Aorta (tissue), 5 donors: ENCODE data around the gene TIMP4. TPM values are rescaled to one million over a fixed set of nuclear protein-coding genes. Genes with fewer than 3 reads are reported as not detected.

Source experiments
- ATAC-seq: fragments of 200-7000 bp; cut with Tn5 transposase; one replicate; pipeline ENCODE4 v1.9.1; 2022; ENCODE audit warnings: moderate library complexity; ENCODE audit not compliant: low FRiP score
- DNase-seq, 2 donors: peaks; one replicate each; pipeline ENCODE4 v3.0.0-alpha.2; 2020
- H3K27ac ChIP-seq, 2 donors: one replicate each; pipeline ENCODE4 v1.5.1; 2013; ENCODE audit warnings: low read length in 2 of 2, mild to moderate bottlenecking in 2 of 2, moderate library complexity in 2 of 2, control low read depth in 1 of 2, inconsistent platforms in 1 of 2, low read depth in 1 of 2
- H3K27me3 ChIP-seq, 2 donors: one replicate each; pipeline ENCODE4 v1.6.1; 2013; ENCODE audit warnings: control low read depth in 1 of 2, low read length in 1 of 2, mild to moderate bottlenecking in 1 of 2, moderate library complexity in 1 of 2; ENCODE audit not compliant: insufficient read depth in 2 of 2, control insufficient read depth in 1 of 2
- H3K36me3 ChIP-seq, 2 donors: one replicate each; pipeline ENCODE4 v1.6.1; 2013; ENCODE audit warnings: control low read depth in 1 of 2, low read length in 1 of 2, mild to moderate bottlenecking in 1 of 2; ENCODE audit not compliant: insufficient read depth in 2 of 2, control insufficient read depth in 1 of 2
- H3K4me1 ChIP-seq, 2 donors: one replicate each; pipeline ENCODE4 v1.6.1; 2013; ENCODE audit warnings: low read length in 2 of 2, control low read depth in 1 of 2, mild to moderate bottlenecking in 1 of 2, moderate library complexity in 1 of 2; ENCODE audit not compliant: insufficient read depth in 2 of 2, control insufficient read depth in 1 of 2
- H3K4me3 ChIP-seq, 2 donors: one replicate each; pipeline ENCODE4 v1.5.1; 2013; ENCODE audit warnings: low read length in 2 of 2, control low read depth in 1 of 2, mild to moderate bottlenecking in 1 of 2
- H3K9me3 ChIP-seq: one replicate; pipeline ENCODE4 v1.6.1; 2013; ENCODE audit warnings: mild to moderate bottlenecking, low read length; ENCODE audit not compliant: control insufficient read depth
- WGBS, 2 donors: extraction: QIAGEN DNeasy Blood & Tissue Kit; methylation state at CpG; one replicate each; pipeline ENCODE4 v1.1.7; 2013; 5-methylcytosine and 5-hydroxymethylcytosine counted together
- intact Hi-C, 2 donors: fragments of 100-400 bp; cut with DNase I; formaldehyde crosslinking; loops; one replicate each; pipeline versions ENCODE4 v1.14.2 to v1.15.0; 2022
- polyA plus RNA-seq, 2 donors: library from polyadenylated mRNA; stranded (reverse); fragments of 200-250 nt; gene quantifications; one replicate each; pipeline ENCODE4 v1.2.3, GENCODE V29; 2013
- total RNA-seq, 2 donors: library from RNA; stranded (reverse); fragmentation: NEBNext Ultra II Directional; extraction: Animal tissue kit (Norgen Biotek cat#: 25700); gene quantifications; one replicate each; pipeline ENCODE4 v1.2.1, GENCODE V29; 2021
- donor health status: healthy with polysubstance abuse.
- donor health status: Bipolar disorder and iron deficiency.
- donor health status: DM: no; HTN: no; CAD: no.
- donor health status: DM: no; HTN: no; CAD: no.
- donor health status: DM: yes; HTN: yes; CAD: no.

The TIMP4 gene
- total and polyA plus RNA-seq, 4 donors: 8.3 to 80.1 (median 46.2) TPM

DNA sequence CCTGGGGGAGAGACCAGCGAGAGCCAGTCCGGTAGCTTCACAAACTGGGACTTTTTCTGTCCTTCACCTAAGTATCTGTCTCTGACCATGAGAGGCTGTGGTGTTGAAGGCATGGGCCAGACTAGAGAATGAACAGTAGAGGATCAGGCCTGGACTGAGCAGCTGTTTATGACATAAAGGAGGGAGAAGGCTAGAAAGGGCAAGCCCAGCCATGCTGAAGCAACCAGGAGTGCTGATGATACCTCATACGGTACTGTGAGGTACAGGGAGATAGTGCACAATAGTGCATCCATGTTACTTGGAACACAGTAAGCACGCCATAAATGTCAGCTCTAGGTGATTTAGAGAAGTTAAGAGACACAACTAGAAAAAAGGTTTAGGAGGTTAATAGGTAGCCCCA is 22.6 kb upstream of the TIMP4 start:
- peaks cover 0 to 2% of the 10 kb centered on the region in 2 donors for H3K4me1 ChIP-seq
- no peak overlapping the region for H3K27ac ChIP-seq
- no peak overlapping the region for H3K4me3 ChIP-seq
- intact Hi-C loops: no loop called here
- no peaks in the 10 kb centered on the region for H3K36me3 ChIP-seq
- H3K9me3 ChIP-seq: no peaks in the 10 kb centered on the region
- H3K27me3 ChIP-seq: no peaks in the 10 kb centered on the region
- DNase-seq: no peak
- no peak for ATAC-seq
- WGBS, 2 donors: 97 to 98% methylated on average over 4 of the region's 4 CpGs

DNA sequence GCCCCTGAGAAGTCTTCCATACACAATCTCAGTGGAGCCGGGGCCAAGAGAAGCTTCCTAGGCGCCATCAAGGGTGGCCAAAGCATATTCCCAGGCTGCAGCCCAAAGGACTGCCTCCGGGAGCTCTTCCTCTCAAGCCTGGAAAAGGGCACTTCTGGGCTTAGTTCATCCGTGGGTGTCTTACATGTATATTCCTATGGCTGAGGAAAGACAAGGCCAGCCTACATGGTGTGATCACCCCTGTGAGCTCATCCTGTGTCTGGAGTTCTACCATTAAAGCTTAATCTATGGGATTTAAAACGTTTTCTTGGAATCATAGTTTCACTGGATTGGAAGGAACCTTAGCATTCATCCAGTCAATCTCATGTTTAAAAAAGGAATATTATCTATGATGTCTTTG is 21.9 kb upstream of the TIMP4 start:
- DNase-seq (no peak), ATAC-seq (no peak)
- Histone ChIP-seq H3K27me3 (no peaks in the 10 kb centered on the region), H3K4me3 (no peak overlapping the region), H3K36me3 (no peaks in the 10 kb centered on the region), H3K4me1 (peaks cover 0 to 2% of the 10 kb centered on the region in 2 donors), H3K27ac (peak overlapping the region in 1 of 2 donors; percentile 61), H3K9me3 (no peaks in the 10 kb centered on the region)
- 52 to 76% methylated on average over 5 of the region's 5 CpGs for WGBS, 2 donors
- intact Hi-C loops: no loop called here

DNA sequence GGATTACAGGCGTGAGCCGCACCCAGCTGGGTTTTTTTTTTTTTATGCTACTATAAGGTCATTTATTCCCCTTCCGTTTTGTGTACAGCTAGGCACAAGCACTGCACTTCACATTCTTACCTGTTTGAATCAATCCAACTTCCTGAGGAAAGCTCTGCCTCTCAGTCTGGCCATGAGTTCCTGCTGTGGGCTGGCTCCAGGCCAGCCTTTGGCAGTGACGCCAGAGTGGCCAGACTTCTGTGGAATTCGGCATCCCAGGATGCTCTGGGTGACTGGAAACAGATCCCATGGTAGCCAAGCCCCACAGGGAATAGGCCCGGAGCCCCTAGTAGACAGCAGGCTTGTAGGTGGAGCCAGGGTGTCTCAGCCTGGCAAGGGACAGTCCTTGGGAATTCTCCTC is 21.5 kb upstream of the TIMP4 start:
- WGBS, 2 donors: 30 to 34% methylated on average over 6 of the region's 6 CpGs
- no peaks in the 10 kb centered on the region for H3K9me3 ChIP-seq
- H3K36me3 ChIP-seq: no peaks in the 10 kb centered on the region
- intact Hi-C loops: no loop called here
- no peak overlapping the region for H3K4me3 ChIP-seq
- peak; percentile 71 for ATAC-seq
- H3K4me1 ChIP-seq: peaks cover 0 to 2% of the 10 kb centered on the region in 2 donors
- peak overlapping the region in 1 of 2 donors; percentile 61 for H3K27ac ChIP-seq
- no peaks in the 10 kb centered on the region for H3K27me3 ChIP-seq
- DNase-seq: peak; percentile 85 to 91

DNA sequence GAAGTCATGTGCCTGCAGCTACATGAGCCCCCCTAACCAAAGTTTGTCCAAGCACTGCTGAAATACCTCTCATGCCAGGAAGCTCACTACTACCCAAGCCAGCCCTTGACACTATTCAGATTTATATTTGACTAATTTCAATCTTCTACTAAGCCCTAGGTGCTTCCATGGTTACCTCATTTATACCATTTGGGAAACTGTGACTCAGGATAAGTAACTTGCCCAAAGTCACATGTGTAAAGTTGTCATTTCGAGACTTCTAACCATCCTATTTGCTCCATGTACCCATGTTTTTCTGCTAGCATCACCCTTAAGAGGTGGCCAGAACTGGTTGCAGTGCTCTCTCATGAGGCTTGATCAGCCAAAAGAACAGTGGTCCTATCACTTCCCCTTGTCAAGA is 20.7 kb upstream of the TIMP4 start:
- Histone ChIP-seq H3K27ac (no peak overlapping the region), H3K36me3 (no peaks in the 10 kb centered on the region), H3K4me1 (peaks cover 0 to 2% of the 10 kb centered on the region in 2 donors), H3K27me3 (no peaks in the 10 kb centered on the region), H3K9me3 (no peaks in the 10 kb centered on the region), H3K4me3 (no peak overlapping the region)
- intact Hi-C loops: loop anchor here (5.0 kb wide), 1 partner anchor 303 kb away; the partner anchor contains the start of gene TSEN2 (in 2 of the 2)
- ATAC-seq: no peak
- WGBS, 2 donors: 88 to 97% methylated on average over 1 of the region's 1 CpG
- no peak for DNase-seq

DNA sequence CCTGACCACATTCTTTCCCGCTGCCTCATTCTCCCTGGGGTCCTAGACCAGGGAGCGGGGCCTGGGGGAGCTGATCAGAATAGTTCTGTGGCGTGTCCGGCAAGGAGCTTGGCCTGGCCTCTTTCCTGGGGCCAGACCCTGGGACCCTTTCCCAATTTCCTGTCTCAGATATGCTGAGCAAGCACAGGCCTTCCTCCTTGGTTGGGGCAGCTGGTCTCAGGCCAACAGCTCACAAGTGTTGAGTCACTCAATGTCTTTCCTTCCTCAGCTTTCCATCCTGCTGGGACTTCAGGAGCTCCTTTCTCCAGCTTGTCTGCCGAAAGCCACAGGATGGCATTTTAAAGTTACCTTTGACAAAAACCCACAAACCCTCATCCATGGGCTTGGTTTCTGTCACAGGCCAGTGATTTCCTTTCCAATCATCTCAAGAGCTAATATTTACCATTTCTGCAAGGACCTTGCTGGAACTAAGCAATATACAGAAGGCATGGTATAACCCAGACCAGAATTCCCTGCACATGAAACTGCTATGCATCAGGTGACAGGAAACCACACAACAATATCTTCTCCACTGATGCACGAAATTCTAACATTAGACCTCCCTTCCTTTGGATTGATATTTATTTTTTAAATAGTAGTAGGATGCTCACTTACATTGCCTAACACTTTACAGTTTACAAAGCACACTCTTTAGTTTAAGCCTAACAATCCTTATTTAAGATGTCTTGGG is 19.5 kb upstream of the TIMP4 start:
- Histone ChIP-seq H3K27me3 (no peaks in the 10 kb centered on the region), H3K4me3 (no peak overlapping the region), H3K36me3 (no peaks in the 10 kb centered on the region), H3K4me1 (peaks cover 0 to 2% of the 10 kb centered on the region in 2 donors), H3K9me3 (no peaks in the 10 kb centered on the region), H3K27ac (no peak overlapping the region)
- intact Hi-C loops: loop anchor here (5.0 kb wide), 1 partner anchor 304 kb away; the partner anchor contains the start of gene TSEN2 (in 2 of the 2)
- WGBS, 2 donors: 63 to 71% methylated on average over 6 of the region's 6 CpGs
- no peak for ATAC-seq
- DNase-seq: peak; percentile 78

GRCh38 chr3:12177126-12177525 is 18.4 kb upstream of the TIMP4 start:
- 62 to 73% methylated on average over 2 of the region's 2 CpGs for WGBS, 2 donors
- Histone ChIP-seq H3K27me3 (no peaks in the 10 kb centered on the region), H3K4me3 (no peak overlapping the region), H3K9me3 (no peaks in the 10 kb centered on the region), H3K27ac (peak overlapping the region in 1 of 2 donors; percentile 6), H3K4me1 (peaks cover 0 to 2% of the 10 kb centered on the region in 2 donors), H3K36me3 (no peaks in the 10 kb centered on the region)
- no peak for DNase-seq
- intact Hi-C loops: loop anchor here (5.0 kb wide), 1 partner anchor 305 kb away; the partner anchor contains the start of gene TSEN2 (in 2 of the 2)
- no peak for ATAC-seq

DNA sequence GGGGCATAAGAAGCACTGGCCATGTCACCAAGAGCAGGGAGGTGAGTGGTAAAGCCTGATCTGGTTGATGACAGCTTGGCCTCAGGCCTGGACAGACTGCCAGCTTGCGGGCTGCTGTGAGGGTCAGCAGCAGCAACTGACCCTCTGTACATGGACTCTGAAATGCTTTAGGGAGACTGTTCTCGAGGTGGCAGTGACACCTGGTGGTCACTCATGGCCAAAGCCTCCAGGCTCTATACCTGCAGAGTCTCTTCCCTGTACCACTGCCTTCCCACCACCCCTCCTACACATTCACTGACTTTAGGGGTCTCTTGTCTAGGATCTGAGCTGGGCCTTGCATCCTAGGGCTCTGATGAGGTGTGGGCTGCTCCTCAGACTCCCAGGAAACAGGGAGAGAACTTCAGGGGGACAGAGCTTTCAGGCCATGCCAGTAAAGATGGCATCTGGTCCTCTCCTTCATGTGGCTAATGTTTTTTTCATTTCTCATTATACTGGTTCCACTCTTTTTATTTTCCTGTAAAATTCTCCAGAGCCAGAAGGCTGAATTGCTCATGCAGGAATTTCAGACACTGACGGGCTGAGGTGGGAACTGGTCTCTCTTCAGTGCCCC is 17.2 kb upstream of the TIMP4 start:
- H3K36me3 ChIP-seq: no peaks in the 10 kb centered on the region
- no peak overlapping the region for H3K4me3 ChIP-seq
- ATAC-seq: peak; percentile 86
- no peaks in the 10 kb centered on the region for H3K27me3 ChIP-seq
- no peak overlapping the region for H3K27ac ChIP-seq
- DNase-seq: peak; percentile 70 to 90
- 44 to 55% methylated on average over 3 of the region's 3 CpGs for WGBS, 2 donors
- intact Hi-C loops: loop anchor here (1.0 to 5.0 kb wide), 3 partner anchors 37 to 306 kb away; partner anchors contain the start of gene TSEN2 (in 2 of the 2)
- no peaks in the 10 kb centered on the region for H3K9me3 ChIP-seq
- H3K4me1 ChIP-seq: peaks cover 0 to 2% of the 10 kb centered on the region in 2 donors

- Histone ChIP-seq H3K4me1 (peaks cover 0 to 2% of the 10 kb centered on the region in 2 donors), H3K27ac (no peak overlapping the region), H3K36me3 (no peaks in the 10 kb centered on the region), H3K9me3 (no peaks in the 10 kb centered on the region), H3K27me3 (no peaks in the 10 kb centered on the region), H3K4me3 (no peak overlapping the region)
- intact Hi-C loops: loop anchor here (1.0 to 5.0 kb wide), 3 partner anchors 36 to 307 kb away; partner anchors contain the start of gene TSEN2 (in 2 of the 2)
- no peak for ATAC-seq
- no peak for DNase-seq
- WGBS, 2 donors: 42 to 48% methylated on average over 1 of the region's 1 CpG
These were observed 16.5 kb upstream of the TIMP4 start for GRCh38 chr3:12175137-12175593.
